HG03280 (cell line): Measurements from ENCODE around the gene TLCD4.
"Not testable (repeated sequence)": the region's sequence is repeated elsewhere in the genome, so short reads cannot be mapped to it uniquely, and the experiment has no call there.

Experiments used
- ATAC-seq: cut with Tn5 transposase; IDR thresholded peaks from one replicate; pipeline ENCODE4 v1.9.1; 2021; ENCODE audit warnings: mild to moderate bottlenecking, moderate library complexity; ENCODE audit not compliant: unreplicated experiment

TLCD4 gene

DNA sequence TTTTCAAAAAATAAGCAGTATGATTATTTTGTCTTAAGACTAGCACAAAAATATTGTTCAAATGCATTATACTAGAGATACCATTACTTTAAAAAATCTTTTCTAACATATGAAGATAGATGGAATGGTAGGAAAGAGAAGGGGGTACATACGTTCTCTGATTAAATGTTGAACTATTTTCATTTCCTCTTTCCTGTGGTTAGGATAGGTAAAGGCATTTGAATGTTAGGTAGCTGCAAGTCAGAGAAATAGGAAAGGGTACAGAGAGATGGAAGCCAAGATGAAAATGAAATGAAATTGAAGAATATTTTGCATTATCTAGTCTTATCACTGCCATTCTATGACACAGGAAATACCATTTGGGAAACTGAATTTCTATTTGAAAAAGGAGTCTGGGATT lies 28.3 kb downstream of the TLCD4 start:
- ATAC-seq, result no peak

DNA sequence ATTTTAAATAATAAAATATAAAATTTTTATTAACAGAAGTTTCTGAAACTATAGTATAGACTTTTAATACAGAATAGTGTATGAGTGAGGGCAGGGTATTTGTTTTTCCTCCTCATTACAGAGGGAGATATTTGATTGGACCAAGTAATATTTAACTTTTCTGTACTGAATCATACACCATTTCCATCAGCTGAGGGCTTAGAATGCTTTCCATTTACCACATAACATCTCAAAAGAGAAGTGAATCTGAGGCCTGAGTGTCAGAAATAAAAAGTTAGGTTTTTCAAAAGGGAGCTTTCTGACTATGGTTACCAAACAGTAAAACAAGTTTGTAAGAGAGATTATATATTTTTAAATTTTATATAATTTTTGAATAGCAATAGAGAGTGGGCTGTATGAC lies 29.5 kb downstream of the TLCD4 start:
- ATAC-seq, result peak; percentile 75

DNA sequence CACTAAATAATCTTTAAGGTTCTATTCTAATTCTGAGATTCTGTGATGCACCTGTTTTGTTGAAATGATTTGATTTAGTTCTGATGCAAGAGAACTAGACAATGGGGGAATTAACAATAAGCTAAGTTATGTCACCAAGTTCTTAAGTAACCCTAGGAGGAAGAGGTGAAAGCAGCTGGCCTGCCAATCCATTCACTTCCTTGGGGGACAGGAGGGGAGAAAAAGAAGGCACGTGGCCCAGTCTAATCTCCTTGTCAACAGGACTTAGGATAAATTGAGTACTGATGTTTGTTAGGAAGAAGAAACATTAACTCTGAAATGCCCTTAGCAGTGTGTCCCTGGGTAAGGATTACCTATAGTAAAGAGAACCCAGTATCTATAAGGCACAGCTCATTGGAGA lies 36.9 kb downstream of the TLCD4 start:
- ATAC-seq, result no peak

DNA sequence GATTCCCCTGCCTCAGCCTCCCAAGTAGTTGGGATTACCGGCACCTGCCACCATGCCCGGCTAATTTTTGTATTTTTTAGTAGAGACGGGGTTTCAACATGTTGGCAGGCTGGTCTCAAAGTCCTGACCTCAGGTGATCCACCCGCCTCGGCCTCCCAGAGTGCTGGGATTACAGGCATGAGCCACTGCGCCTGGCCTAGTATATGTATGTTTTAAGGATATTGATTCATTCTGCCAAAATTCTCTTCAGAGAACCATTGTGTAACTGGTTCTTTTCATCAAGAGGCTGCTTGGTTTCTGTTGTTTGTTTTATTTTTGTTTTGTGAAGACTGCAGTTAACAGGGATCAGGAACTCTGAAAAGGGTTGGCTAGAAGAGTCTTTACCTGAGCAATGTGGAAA lies 48.4 kb downstream of the TLCD4 start:
- not testable (repeated sequence) for ATAC-seq
